Mononuclear cell (primary cell): ENCODE data around the gene RAB7A. TPM values are rescaled to one million over a fixed set of nuclear protein-coding genes. Genes with fewer than 3 reads are reported as not detected.

Experiments
- H3K27me3 ChIP-seq: 2 replicates; pipeline ENCODE4 v1.6.0; 2011; ENCODE audit warnings: low read length, control low read depth; ENCODE audit not compliant: insufficient read depth
- H3K4me1 ChIP-seq: 2 replicates; pipeline ENCODE4 v1.5.1; 2011; ENCODE audit warnings: mild to moderate bottlenecking, low read length, control low read depth; ENCODE audit not compliant: insufficient read depth
- H3K4me3 ChIP-seq: 2 replicates; pipeline ENCODE4 v1.5.1; 2011; ENCODE audit warnings: mild to moderate bottlenecking, low read length, moderate library complexity
- H3K9me3 ChIP-seq: 2 replicates; pipeline ENCODE4 v1.5.1; 2011; ENCODE audit warnings: low read depth, mild to moderate bottlenecking, control low read depth, low read length
- total RNA-seq: library from RNA; depleted of rRNA; stranded (reverse); fragments of >200 nt; gene quantifications from one replicate; pipeline ENCODE4 v1.2.3, GENCODE V29; 2012

Gene RAB7A
- total RNA-seq, 1 donor = 62.0 TPM

DNA sequence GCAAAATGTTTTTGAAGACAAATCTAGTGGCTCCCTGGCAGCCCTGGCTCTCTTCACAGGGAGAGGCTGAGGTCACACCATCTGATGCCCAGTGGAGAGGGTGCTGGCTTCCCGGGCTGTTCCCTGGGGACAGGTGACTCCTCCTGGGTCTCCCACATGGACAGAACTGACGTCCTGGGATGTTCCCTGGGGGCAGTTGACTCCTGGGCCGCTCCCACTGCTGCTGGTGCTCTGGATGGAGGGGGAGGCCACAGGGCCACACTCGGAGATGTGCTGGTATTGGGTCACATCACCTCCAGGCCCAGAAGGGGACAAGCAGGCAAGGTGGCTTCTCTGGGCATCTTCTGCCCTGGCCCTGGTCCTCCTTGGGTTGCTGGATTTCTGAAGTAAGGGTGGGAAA lies 125.6 kb downstream of the RAB7A start:
- Histone ChIP-seq H3K9me3 (peaks cover 8% of the 10 kb centered on the region), H3K27me3 (no peaks in the 10 kb centered on the region), H3K4me3 (no peak overlapping the region), H3K4me1 (peaks cover 49% of the 10 kb centered on the region)

- Histone ChIP-seq H3K4me3 (no peak overlapping the region), H3K4me1 (peaks cover 43% of the 10 kb centered on the region), H3K27me3 (no peaks in the 10 kb centered on the region), H3K9me3 (peaks cover 14% of the 10 kb centered on the region)
Observed at GRCh38 chr3:128853826-128854225, 127.8 kb downstream of the RAB7A start.

DNA sequence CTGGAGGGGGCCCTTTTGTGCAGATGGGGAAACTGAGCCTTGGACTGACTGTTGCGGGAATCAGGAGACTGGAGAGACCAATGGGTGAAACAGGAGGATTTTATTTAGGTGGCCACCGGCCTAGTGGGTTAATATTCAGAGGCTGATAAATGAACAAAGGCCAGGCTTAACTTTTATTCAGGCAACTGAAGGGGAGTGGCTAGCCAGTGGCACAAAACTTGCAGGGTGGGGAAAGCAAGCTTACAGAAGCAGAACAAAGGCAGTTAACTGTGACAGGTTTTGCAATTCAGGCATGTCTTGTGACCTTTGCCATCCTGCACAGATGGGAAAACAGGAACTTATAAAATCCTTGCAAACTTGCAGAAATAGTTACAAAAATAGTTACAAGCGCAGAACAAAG lies 128.5 kb downstream of the RAB7A start:
- Histone ChIP-seq H3K9me3 (peaks cover 21% of the 10 kb centered on the region), H3K27me3 (no peaks in the 10 kb centered on the region), H3K4me3 (no peak overlapping the region), H3K4me1 (peaks cover 43% of the 10 kb centered on the region)

- Histone ChIP-seq H3K9me3 (peaks cover 31% of the 10 kb centered on the region), H3K27me3 (no peaks in the 10 kb centered on the region), H3K4me1 (peaks cover 32% of the 10 kb centered on the region), H3K4me3 (no peak overlapping the region)
Observed at GRCh38 chr3:128855569-128855968, 129.6 kb downstream of the RAB7A start.

- no peak overlapping the region for H3K4me3 ChIP-seq
- H3K27me3 ChIP-seq = no peaks in the 10 kb centered on the region
- H3K4me1 ChIP-seq = peaks cover 32% of the 10 kb centered on the region
- H3K9me3 ChIP-seq = peaks cover 35% of the 10 kb centered on the region
Observed at GRCh38 chr3:128858167-128858566, 132.2 kb downstream of the RAB7A start.

DNA sequence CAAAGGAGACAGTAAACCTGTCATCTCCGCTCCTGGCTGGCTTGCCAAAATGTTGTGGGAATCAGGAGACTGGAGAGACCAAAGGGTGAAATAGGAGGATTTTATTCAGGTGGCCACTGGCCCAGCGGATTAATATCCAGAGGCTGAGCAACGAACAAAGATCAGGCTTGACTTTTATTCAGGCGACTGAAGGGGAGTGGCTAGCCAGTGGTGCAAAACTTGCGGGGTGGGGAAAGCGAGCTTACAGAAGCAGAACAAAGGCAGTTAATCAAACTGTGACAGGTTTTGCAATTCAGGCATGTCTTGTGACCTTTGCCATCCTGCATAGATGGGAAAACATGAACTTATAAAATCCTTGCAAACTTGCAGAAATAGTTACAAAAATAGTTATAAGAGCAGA lies 133.6 kb downstream of the RAB7A start:
- Histone ChIP-seq H3K4me1 (peaks cover 24% of the 10 kb centered on the region), H3K4me3 (no peak overlapping the region), H3K9me3 (peaks cover 35% of the 10 kb centered on the region), H3K27me3 (no peaks in the 10 kb centered on the region)

GRCh38 chr3:128861491-128861890 lies 135.5 kb downstream of the RAB7A start:
- peaks cover 12% of the 10 kb centered on the region for H3K4me1 ChIP-seq
- no peaks in the 10 kb centered on the region for H3K27me3 ChIP-seq
- H3K9me3 ChIP-seq = peaks cover 27% of the 10 kb centered on the region
- no peak overlapping the region for H3K4me3 ChIP-seq

GRCh38 chr3:128863560-128863959 lies 137.6 kb downstream of the RAB7A start:
- Histone ChIP-seq H3K27me3 (no peaks in the 10 kb centered on the region), H3K4me1 (peaks cover 21% of the 10 kb centered on the region), H3K9me3 (peaks cover 24% of the 10 kb centered on the region), H3K4me3 (no peak overlapping the region)

Other genes with a start within 250 kb of the RAB7A start
- 2.9 TPM for gene GATA2, start 233.0 kb upstream of the RAB7A start, total RNA-seq
- 164 TPM for gene RPN1, start 75.4 kb upstream of the RAB7A start, total RNA-seq
- 23.0 TPM for gene ACAD9, start 153.4 kb downstream of the RAB7A start, total RNA-seq